GM21447 (cell line): ENCODE results near the gene ZCCHC24.

Experiments used
- ATAC-seq: cut with Tn5 transposase; IDR thresholded peaks from one replicate; pipeline ENCODE4 v1.9.1; 2021; ENCODE audit not compliant: unreplicated experiment

The ZCCHC24 gene

DNA sequence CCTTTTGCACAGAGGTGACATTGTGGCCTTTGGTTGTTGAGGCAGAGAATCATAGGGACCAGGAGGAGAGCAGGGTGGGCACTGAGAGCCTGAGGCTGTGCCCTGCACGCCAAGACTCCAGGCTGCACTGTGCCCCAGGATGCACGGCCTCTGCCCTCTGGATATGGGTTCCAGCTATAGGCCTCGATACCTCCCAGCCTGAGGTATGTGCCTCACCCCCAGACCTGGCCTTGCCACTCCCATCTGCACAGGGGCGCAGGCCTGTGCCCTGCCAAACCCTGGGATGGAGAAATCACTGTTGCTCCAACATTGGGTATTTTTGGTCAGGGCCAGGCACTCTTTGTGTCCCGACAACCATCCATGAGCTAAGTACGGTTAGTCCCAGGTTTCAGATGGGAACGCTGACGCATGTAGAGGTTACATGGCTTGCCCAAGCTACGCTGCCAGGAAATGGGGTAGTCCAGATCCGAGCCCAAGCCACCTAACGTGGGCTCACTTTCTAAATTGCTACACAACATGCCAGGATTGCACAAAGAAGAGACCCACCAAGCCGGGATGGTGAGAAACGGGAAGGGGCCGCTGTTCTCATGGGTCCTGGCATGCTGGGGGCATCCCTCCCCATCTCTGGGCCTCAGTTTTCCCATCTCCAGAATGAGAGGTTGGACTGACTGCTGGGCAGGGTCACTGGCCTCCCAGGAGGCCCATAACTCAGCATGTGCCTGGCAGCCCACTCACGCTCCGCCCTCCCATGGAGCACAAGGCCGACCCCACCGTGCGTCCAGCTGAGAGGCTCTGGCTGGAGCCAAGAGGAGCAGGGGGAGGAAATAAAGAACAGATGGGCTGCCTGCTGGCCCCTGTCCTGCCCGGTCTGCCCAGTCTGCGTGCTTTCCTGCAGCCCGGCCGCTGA lies 44.2 kb downstream of the ZCCHC24 start:
- no peak for ATAC-seq

DNA sequence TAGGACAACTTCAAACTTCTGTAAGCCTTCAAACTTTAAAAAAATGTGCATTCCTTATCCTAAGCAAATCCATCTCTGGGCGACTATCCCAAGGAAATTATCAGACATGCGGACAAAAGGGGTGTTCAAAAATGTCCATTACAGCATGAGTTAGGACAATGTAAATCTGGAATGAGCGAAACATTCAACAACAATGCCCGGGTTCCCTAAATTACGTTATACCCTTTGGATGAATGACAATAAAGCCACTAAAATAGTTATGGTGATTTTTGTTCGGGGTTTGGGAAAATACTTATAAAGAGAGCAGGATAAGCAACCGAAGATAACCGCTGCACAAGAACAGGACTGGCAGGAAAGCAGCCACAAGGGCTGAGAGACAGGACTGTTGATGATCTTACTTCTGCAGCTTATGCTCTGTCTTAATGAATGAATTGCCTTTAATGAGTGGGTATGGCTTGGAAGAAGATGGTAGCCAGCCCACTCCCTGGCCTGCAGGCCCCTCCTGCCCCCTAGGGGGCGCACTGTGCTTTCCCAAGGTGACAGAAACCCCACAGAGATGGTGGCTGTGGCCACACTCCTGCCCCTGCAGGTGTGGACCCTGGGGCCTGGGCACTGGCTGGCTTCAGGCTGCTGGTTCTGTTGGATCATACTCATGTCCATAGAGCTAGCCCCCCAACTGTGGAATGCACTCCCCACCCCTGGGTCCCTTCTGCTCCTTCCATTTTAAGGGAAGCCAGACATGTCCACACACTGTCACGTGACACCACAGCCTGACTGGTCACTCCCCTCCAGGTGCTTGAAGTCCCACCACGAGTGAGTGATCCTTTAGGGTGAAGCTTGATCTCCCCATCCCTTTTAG lies 45.0 kb downstream of the ZCCHC24 start:
- no peak for ATAC-seq

DNA sequence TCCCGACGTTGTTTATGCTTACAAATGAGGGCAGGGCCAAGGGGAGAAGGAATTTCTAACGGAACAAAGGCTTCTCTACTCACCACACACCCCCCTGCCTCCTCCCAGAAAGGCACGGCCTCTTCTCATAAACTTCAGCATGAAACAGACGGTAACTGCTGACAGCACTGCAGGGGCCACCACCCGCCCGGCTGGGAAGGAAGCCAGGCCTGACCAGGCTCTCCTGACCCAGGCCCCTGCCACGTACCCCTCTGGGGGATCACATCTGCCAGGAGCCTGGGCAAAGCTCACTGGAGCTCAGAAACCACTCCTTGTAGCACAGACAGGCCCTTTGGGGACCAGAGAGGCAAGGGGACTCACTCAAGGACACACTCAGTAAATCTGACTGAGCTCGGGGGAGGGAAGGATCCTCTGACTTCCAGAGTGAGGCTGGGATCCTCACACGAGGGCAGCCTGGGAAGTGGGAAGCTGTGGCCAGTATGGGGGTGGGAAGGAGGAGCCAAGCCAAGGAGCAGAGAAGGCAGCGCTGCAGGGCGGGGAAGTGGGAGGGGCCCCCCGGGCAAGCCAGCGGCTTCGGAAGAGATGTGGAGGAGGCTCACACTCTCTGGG lies 46.1 kb downstream of the ZCCHC24 start:
- ATAC-seq: no peak

DNA sequence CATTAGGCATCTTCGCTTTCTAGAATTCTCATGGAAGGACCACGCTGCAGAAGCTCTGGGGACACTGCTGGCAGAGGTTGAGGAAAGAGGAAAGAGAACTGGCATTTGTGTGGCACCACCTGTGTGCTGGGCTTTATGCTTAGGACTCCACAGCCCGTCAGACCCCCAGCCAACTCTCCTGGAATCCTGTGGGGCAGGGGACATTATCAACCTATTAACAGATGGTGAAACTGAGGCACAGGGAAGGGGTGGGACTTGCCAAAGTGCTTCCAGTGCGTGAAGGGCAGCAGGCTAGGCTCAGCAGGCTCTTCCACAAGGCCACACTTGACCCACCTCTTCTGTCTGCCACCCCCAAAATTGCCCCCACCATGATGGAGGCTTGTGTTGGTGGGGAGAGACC lies 46.8 kb downstream of the ZCCHC24 start:
- ATAC-seq: no peak

DNA sequence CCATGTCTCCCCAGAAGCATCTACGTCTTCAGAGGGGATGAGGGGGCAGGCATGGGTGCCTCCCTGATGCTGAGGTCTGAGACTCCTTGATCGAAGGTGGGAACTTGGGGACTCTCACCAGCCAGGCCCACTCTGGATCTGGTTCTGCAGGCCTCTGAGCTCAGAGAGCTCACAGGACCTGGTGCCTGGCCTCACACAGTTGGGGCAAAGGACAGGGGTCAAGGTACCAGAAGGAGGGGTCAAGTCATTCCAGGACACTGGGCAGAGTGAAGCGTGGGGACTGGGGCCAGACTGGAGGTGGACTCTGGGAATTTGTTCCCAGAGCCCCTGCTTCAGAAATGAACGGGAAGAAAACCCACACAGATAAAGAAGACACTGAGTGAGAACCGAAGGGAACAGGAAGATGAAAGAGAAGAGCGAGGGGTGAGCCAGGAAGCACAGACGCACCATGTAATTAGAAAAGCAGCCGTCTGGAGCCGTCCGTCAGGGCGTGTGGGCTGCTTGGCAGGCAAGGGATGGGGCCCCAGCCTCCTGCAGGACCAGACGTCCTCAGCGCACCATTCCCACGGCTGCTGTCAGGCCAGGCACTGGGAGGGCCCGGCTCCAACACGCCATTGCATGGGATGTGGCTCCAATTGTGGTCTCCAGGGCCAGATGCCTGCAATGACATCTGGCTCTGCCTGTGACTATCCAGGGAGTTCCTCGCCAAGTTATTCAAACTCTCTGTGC lies 47.7 kb downstream of the ZCCHC24 start:
- no peak for ATAC-seq

DNA sequence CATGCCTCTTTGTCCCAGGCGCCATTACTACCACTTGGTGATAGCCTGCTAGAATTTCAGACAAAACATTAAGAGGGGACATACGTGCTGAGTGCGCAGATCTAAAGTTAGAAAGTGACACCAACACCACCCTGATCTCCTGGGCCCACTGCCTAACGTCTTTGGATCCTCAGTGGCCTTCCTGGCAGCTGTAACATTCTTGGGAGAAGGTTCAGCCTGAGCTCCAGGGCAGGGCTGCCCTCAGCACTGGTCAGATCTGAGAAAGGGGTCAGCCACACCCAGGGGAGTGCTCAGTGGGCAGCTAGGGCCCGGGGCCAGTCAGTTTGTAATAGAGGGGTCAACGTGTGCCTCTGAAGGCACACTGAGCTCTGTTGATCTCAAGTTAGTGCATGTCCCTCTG lies 48.4 kb downstream of the ZCCHC24 start:
- ATAC-seq: no peak

DNA sequence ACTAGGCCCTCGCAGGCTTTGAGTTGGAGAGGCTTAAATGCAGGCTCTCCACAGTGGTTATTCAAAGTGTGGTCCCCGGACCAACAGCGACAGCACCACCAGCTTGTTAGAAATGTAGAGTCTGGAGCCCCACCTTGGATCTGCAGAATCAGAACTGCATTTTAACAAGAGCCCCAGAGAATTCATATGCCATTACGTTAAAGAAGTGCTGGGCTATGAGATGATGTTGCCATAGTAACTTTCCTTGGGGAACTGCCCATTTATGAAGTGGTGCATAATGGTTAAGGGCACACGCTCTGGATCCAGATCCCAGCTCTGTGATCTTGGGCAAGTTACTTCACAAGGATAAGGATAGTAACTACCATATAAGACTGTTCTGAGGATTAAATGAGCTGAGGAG lies 48.9 kb downstream of the ZCCHC24 start:
- ATAC-seq: no peak

DNA sequence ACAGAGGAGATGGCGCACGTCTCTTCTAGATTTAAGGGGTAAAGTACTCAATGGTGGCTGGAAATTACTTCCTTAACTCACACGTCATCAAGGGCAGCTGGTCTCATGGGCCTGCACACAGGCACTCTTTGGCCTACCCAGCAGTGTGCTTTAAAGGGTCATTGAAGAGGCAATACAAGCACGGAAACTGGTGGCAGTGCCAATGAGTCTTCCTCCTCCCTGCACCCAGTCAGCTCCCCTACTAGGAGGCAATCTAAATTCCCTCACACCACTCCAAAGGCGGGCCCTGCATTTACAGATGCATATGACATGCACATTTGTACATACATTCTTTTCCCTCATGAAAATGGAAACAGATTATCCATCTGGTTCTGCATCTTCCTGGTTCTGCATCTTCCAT lies 50.8 kb downstream of the ZCCHC24 start:
- ATAC-seq: no peak

DNA sequence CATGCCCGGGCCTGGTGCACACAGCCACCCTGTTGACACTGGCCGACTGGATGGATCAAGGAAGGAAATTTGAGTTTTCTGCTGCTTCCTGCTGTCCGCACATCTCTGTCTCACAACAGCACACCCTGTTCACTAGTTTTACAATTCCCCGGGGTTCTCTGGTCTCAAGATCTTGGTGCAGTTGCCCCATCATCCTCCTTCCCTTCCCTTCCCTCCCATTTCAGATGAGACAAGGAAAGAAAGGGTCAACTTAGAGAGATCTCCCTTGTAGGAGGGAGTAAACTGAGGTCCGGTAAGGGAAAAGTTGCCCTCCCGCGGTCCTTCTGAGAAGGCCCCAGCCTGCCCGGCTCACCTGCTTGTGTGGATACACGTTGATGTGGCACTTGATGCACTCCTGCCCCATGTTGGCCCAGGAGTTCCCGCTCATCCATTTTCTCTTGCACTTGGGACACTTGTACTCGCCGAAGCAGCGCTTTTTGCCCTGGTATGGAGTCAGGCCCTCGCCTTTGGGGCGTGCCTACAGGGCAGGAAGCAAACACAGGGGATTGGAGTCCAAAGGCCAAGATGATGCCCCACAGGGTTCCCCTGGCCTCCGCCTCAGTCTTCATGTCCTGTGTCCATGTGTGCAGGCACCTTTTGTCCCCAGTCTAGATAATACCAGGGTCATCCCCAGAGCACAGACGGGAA lies 51.4 kb downstream of the ZCCHC24 start:
- ATAC-seq: no peak

DNA sequence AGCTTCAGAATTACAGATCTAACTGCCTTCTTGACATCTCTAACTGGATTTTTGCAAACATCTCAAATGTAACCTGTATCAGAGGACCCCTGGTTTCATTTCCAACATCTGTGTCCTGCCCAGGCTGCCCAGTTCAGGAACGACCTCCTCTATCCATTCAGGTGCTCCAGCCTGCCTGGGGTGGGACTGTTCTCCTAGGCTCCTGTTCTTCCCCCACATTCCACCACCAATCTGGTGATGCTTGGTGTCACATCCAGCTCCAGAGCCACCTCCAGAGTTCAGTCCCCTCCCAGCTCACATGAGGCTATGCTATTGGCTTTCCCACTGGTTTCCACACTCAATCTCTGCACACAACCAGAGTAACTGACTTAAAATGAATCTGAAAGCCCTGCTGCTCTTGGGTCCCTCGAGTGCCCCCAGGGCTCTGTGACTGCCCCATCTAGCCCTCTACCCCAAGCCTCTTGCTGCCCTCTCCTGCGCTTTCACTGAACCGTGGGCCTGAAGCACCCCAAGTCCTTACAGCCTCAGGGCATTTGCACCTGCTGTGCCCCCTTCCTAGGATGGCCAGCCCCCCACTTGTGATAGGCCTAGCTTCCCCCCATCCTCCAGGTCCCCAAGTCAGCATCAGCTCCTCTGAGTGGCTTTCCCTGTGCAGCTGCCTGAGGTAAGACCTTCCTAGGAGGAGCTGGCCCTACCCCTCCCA lies 52.1 kb downstream of the ZCCHC24 start:
- no peak for ATAC-seq

DNA sequence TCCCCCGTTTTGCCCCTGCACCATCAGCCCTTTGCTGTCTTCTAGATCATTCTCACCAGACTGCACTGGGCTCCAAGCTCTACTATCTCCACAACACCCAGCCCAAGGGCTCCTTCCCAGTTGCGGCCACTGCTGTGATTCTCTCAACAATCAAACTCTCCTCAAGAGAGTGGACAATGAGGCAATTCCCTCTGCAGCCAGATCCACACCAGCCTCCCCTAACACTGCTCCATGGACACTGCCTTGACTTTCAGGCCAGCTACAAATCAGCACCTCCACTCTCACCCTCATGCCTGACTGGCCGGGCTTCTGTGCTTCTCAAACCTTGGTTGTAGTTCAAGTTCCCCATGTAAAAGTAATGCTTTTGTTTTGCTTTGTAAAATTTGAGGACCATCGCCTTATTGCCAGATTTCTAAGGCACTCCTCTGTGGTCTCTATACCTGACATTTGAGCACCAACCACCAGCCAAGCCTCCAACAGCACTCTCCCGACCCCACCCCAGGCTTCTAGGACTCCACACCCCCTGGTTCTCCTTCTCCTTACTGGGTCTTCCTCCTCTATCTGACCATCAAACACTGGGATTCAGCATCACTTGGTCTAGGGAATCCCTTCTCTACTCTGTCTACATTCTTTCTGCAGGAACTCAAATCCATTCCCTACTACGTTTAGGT lies 52.8 kb downstream of the ZCCHC24 start:
- no peak for ATAC-seq

DNA sequence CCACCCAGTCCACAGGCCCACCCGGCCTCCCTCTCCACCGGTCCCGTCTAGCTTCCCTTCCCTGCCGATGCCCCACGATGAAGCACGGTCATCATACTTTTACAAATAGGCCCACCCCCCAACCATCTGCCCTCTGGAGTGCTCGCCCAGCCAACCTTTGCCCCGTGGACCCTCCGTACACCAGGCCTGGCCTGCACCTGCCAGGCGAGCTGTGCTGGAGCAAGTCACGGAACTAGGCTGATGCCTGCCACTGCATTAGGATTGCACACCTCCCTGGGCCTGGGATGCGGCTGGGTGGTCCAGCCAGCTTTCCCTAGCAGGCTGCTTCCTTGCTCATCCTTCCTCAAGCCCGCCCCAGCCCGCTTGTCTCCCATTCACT lies 53.4 kb downstream of the ZCCHC24 start:
- no peak for ATAC-seq

DNA sequence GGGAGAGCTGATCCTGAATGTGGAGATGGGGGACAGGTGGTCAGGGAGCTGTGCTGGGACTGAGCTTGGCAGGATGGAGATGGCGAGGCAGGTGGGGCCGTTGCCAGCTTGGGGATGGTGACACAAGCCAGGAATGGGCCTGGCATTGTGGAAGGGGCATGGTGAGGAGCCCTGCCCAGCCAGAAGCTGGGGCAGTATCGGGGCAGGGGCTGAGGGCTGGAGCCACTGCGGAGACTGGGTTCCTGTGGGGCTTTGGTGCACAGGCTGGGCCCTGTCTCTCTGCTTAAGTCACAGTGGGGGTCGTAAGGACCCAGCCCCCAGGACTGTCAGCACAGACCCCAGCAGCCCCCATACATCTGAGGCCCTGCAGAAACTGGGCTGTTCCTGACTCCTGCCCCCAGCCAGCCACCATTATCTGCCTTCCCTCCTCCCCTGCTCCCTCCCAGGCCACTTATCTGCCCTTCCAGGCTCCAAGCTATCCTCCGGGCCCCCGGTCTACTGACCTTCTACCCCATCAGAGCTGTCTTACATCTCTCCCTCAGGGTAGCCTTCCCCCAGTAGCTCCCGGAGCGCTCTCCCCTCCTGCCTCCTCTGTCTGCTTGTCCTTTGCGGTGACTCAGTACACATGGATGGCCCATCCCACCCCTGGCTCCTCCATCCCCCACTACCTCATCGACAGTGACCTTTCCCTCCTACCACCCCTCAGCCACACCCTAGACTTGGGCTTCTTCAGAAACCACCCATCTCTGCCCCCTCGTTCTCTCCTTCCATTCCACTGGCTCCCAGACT lies 54.0 kb downstream of the ZCCHC24 start:
- ATAC-seq: no peak

DNA sequence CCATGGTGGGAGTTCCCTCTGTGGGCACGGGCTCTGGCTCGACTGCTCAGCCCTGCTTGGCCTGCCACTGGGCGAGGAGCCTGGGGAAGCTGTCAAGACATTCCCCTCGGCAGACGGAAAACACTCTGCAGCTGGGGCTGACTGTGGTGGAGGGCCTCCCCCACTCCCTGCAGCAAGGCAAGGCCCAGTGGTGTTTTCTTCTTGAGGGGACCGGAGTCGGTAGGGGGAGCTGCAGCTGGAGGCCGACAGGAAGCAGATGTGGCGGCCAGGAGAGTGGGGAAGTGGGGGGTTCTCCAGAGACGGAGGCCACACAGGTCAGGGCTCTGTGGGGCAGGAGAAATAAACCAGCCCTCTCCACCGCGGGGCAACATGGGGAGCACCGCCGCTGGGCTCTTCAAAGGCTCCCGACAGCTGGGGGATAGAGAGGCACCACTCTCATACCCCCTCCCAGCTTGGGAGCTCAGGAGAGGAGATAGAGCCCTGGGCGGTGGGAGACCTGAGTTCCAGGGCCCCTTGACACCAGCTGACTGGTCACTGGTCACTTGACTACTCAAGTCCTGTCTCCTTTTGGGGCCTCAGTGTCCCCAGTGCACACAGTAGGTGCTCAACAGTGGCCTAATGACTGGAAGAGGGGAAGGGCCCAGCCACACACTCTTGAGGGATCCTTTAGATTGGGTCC lies 54.7 kb downstream of the ZCCHC24 start:
- no peak for ATAC-seq

DNA sequence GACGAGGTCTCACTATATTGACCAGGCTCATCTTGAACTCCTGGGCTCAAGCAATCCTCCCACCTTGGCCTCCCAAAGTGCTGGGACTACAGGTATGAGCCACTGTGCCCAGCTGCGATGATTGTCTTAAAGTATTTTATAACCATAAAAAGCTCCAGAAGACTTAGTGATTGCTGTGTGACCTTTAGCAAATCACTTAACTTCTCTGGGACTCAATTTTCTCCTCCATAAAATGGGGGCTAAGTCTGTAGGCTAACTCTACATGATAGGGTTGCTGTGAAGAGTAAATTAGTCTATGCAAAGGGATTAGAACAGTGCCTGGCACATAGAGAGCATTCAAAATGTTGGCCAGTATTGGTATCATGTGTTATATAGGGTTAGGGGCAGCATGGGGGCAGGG lies 55.4 kb downstream of the ZCCHC24 start:
- no peak for ATAC-seq

DNA sequence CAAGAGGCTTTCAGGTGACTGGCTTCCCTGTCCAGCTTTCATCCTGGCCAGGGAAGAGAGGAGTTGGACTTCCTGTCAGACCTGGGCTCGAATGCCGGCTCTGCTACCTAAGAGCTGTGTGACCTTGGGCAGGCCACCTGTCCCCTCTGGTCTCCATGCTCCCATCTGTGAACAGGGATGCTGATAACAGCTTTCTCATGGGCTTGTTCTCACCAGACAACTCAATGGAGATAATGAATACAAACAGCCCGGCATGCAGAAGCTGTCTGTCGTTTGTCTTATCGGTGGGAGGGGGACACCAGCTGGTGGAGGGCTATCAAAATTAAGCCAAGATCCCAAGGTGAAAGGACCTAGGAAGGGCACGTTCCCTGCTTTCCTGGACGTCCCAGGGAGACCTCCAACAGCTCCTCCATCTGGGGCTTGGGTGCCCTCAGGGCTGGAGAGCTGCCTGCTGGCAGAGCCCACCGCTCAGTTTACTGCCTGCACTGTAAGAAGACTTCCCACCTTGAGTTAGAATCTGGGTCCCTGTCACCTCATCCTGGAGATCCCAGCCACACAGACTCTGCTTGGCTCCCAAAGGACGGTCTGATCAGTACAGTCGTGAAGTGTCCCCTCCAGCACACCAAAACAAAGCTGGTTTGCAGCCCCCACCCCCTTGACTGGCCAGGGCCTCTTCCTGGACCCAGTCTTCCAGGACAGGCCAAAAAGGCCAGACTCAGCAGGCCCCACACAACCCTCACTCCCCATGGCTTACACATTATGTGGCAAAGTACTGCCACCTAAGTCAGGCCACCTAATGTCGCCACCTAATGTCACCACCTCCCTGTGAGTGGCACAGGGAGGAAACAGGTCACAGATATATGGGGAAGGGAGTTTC lies 57.2 kb downstream of the ZCCHC24 start:
- no peak for ATAC-seq

DNA sequence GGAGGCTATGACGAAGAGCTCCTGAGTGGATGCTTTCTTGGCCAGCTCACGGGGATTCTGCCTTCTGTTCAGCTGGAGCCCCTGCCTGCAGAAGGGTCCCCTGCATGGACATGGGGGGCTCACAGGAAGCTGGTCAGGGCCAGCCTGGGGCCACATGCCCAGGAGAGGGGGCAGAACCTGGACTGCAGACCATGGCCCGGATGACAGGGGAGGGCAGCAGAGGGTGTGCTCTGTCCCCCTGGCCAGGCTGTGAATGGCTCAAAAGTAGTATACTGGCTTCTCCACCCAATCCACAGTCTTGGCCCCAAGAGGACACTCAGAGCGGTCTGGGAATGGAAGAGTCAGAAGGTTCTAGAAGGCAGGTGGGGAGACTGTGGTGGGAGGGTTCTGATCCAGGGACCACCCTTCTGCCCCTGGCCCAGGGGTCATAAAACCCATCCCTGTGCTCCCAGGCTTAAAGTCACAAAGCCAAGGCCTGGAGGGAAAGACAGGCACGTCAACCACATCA lies 57.9 kb downstream of the ZCCHC24 start:
- no peak for ATAC-seq
